ENCODE measurements around the gene SFXN3. TPM values are rescaled to one million over a fixed set of nuclear protein-coding genes. Genes with fewer than 3 reads are reported as not detected.

SFXN3 gene
- total RNA-seq, 1 donor from 2014 or later = 81.0 TPM

DNA sequence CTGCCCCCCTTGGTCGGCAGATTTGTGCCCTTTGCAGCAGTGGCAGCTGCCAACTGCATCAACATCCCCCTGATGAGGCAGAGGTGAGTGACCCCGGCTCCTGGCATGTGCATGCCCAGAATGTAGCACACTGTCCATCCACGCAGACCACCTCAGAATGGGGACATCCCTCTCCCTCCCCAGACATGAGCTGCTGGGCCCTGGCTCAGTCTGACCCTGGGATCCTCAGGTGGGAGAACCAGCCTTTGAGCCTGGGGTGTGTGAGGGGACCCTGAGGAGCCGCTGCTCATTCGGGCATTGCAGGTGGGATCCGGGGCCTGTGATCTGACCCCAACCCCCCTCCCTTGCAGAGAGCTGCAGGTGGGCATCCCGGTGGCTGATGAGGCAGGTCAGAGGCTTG lies 5.7 kb downstream of the SFXN3 start:
- Mint-ChIP-seq H3K36me3 (ENCODE audit: unreplicated experiment) (peaks cover 21% of the 10 kb centered on the region), H3K27ac (ENCODE audit: unreplicated experiment) (no peak overlapping the region), H3K4me1 (ENCODE audit: unreplicated experiment) (peaks cover 24% of the 10 kb centered on the region), H3K27me3 (ENCODE audit: unreplicated experiment) (no peaks in the 10 kb centered on the region), H3K4me3 (ENCODE audit: unreplicated experiment) (no peak overlapping the region), H3K9me3 (ENCODE audit: unreplicated experiment) (no peaks in the 10 kb centered on the region)
- TF ChIP-seq, protein P1, sequence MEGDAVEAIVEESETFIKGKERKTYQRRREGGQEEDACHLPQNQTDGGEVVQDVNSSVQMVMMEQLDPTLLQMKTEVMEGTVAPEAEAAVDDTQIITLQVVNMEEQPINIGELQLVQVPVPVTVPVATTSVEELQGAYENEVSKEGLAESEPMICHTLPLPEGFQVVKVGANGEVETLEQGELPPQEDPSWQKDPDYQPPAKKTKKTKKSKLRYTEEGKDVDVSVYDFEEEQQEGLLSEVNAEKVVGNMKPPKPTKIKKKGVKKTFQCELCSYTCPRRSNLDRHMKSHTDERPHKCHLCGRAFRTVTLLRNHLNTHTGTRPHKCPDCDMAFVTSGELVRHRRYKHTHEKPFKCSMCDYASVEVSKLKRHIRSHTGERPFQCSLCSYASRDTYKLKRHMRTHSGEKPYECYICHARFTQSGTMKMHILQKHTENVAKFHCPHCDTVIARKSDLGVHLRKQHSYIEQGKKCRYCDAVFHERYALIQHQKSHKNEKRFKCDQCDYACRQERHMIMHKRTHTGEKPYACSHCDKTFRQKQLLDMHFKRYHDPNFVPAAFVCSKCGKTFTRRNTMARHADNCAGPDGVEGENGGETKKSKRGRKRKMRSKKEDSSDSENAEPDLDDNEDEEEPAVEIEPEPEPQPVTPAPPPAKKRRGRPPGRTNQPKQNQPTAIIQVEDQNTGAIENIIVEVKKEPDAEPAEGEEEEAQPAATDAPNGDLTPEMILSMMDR (IDR thresholded peaks at IDR 0.05) = no peak
- no peak for DNase-seq (ENCODE audit: extremely low spot score, unreplicated experiment)

DNA sequence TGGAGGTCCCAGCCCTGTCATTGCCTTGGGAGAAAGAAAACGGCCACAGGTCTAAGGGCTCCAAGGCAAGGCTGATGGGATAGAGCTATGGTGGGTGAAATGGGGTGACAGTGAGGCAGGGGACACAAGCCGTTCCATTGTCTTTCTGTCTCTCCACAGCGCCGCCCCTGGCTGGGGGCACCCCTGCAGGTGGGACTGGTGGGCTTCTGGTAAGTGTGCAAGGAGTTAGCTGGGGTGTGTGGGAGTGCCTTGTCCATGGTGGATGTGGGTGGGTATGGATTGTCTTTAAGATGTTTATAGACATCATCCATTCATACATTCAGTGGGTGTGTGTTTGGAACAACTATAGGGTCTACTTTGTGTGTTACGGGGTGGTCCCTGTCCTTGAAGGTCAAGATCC lies 7.5 kb downstream of the SFXN3 start:
- H3K4me1 Mint-ChIP-seq (ENCODE audit: unreplicated experiment) = peaks cover 28% of the 10 kb centered on the region
- peaks cover 21% of the 10 kb centered on the region for H3K36me3 Mint-ChIP-seq (ENCODE audit: unreplicated experiment)
- no peaks in the 10 kb centered on the region for H3K27me3 Mint-ChIP-seq (ENCODE audit: unreplicated experiment)
- no peak overlapping the region for H3K4me3 Mint-ChIP-seq (ENCODE audit: unreplicated experiment)
- no peak overlapping the region for H3K27ac Mint-ChIP-seq (ENCODE audit: unreplicated experiment)
- no peaks in the 10 kb centered on the region for H3K9me3 Mint-ChIP-seq (ENCODE audit: unreplicated experiment)
- TF ChIP-seq, protein P1 (IDR thresholded peaks at IDR 0.05) = no peak
- DNase-seq (ENCODE audit: extremely low spot score, unreplicated experiment) = no peak

DNA sequence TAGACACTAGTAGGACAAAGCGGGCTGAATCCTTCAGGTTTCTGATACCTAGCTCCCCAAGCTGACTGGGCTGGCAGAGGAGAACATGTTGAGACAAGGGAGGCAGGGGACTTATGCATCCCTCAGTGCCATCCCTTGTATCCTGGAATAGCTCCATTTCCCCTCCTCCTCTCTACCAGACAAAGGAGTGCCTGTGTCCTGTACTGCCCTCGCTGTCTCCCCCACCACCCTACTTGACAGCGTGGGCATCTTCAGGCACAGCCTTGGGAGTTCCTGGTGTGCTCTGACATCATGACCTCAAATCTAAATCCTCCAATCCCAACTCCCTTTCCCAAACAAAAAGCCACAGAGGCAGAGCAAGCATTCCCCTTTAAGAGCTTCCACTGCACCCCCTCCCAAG lies 9.0 kb downstream of the SFXN3 start:
- Mint-ChIP-seq H3K4me1 (ENCODE audit: unreplicated experiment) (peaks cover 29% of the 10 kb centered on the region), H3K9me3 (ENCODE audit: unreplicated experiment) (no peaks in the 10 kb centered on the region), H3K4me3 (ENCODE audit: unreplicated experiment) (no peak overlapping the region), H3K27me3 (ENCODE audit: unreplicated experiment) (no peaks in the 10 kb centered on the region), H3K36me3 (ENCODE audit: unreplicated experiment) (peaks cover 21% of the 10 kb centered on the region), H3K27ac (ENCODE audit: unreplicated experiment) (no peak overlapping the region)
- TF ChIP-seq, protein P1 (IDR thresholded peaks at IDR 0.05) = no peak
- no peak for DNase-seq (ENCODE audit: extremely low spot score, unreplicated experiment)

DNA sequence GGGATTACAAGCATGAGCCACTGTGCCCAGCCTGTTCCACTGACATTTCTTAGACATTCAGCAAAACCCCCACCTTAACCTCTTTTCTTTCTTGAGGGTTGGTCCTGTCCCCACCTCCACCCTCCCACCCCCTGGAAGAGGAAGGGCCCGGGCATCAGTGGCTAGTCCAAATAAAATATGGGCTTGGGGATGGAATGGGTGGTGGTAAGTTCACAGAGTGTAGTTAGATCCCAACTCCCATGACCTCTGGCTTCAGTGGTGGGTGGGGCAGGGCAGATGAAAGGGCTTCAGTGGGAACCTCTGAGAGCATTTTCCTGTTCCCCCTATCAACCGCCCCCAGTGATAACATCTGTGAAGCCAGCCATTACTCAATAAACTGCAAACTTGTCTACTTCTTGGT lies 9.8 kb downstream of the SFXN3 start:
- DNase-seq (ENCODE audit: extremely low spot score, unreplicated experiment) = no peak
- Mint-ChIP-seq H3K27ac (ENCODE audit: unreplicated experiment) (peak overlapping the region; percentile 78), H3K36me3 (ENCODE audit: unreplicated experiment) (peaks cover 21% of the 10 kb centered on the region), H3K27me3 (ENCODE audit: unreplicated experiment) (no peaks in the 10 kb centered on the region), H3K9me3 (ENCODE audit: unreplicated experiment) (no peaks in the 10 kb centered on the region), H3K4me1 (ENCODE audit: unreplicated experiment) (peaks cover 29% of the 10 kb centered on the region), H3K4me3 (ENCODE audit: unreplicated experiment) (no peak overlapping the region)
- TF ChIP-seq, protein P1 (IDR thresholded peaks at IDR 0.05) = no peak

DNA sequence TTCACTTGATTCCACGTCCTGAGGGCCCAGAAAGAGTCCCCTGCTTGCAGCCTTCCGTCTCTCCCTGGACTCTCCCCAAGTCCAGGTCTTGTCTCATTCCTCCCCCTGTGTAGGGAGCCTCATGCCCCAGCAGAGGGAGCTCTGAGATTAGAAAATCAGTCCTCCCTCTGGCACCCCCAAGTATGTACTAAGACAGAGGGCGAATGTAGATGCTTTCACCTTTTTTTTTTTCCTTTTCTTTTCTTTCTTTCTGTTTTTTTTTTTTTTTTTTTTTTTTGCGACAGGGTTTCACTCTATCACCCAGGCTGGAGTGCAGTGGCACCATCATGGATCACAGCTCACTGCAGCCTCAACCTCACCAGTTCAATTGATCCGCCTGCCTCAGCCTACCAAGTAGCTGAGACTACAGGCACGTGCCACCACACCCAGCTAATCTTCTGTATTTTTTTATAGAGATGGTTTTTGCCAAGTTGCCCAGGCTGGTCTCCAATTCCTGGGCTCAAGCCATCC lies 10.3 kb downstream of the SFXN3 start:
- Mint-ChIP-seq H3K36me3 (ENCODE audit: unreplicated experiment) (peaks cover 20% of the 10 kb centered on the region), H3K4me3 (ENCODE audit: unreplicated experiment) (no peak overlapping the region), H3K27ac (ENCODE audit: unreplicated experiment) (peak overlapping the region; percentile 100), H3K4me1 (ENCODE audit: unreplicated experiment) (peaks cover 30% of the 10 kb centered on the region), H3K27me3 (ENCODE audit: unreplicated experiment) (no peaks in the 10 kb centered on the region), H3K9me3 (ENCODE audit: unreplicated experiment) (no peaks in the 10 kb centered on the region)
- TF ChIP-seq, protein P1 (IDR thresholded peaks at IDR 0.05) = peak; percentile 86
- peak; percentile 91 for DNase-seq (ENCODE audit: extremely low spot score, unreplicated experiment)

All from osteocyte (in vitro differentiated cells).